Lung microvascular endothelial cell (primary cell): ENCODE results near the gene UBFD1. TPM values are rescaled to one million over a fixed set of nuclear protein-coding genes. Genes with fewer than 3 reads are reported as not detected.
"Not testable (repeated sequence)": the region's sequence is repeated elsewhere in the genome, so short reads cannot be mapped to it uniquely, and the experiment has no call there.

Experiments used
- DNase-seq, 2 donors: peaks; one replicate each; pipeline versions ENCODE4 v3.0.0 to v3.0.0-alpha.2; 2010; ENCODE audit warnings: low read depth in 2 of 2
- total RNA-seq: library from RNA; depleted of rRNA; stranded (reverse); fragments of >200 nt; gene quantifications from 2 replicates; pipeline ENCODE4 v1.2.1, GENCODE V29; 2014

The UBFD1 gene
- total RNA-seq, 1 donor from 2014 or later, result 68.5 TPM

DNA sequence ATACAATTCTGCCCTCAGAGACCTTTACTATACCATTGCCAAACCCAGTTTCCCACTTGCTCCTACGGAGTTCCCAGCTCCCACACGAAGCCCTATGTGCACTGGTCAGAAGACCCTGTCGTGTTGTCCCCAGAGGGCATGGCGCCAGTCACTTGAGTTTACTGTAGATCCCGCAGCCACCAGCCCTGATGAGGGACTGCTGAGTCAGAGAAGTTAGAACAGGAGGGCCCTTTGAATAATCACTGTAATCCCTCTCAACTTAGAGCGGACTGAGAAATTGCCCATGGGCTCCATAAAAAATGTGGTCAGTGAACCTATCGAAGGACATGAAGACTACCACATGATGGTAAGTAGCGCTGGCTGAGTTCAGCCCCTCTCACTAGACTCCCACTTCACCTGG is 9.2 kb downstream of the UBFD1 start:
- no peak for DNase-seq

DNA sequence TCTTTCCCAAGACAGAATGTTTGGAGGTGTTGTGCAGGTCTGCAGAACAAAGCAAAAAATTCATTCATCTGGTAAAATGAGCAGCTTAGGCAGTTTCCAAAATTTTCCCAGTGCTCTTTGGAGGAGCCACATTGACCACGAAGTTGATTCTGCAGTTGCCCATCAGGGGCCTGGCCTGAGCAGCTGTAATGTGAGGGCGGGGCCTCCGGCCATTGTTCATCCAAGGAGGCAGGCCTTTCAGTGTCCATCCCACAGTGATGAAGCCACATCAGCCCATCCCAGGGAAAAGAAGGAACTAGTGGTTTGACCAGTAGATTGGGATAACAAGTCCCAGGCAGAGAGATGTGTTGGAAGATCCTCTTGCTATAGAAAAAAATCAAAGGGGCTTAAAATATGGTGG is 10.1 kb downstream of the UBFD1 start:
- DNase-seq, result no peak

DNA sequence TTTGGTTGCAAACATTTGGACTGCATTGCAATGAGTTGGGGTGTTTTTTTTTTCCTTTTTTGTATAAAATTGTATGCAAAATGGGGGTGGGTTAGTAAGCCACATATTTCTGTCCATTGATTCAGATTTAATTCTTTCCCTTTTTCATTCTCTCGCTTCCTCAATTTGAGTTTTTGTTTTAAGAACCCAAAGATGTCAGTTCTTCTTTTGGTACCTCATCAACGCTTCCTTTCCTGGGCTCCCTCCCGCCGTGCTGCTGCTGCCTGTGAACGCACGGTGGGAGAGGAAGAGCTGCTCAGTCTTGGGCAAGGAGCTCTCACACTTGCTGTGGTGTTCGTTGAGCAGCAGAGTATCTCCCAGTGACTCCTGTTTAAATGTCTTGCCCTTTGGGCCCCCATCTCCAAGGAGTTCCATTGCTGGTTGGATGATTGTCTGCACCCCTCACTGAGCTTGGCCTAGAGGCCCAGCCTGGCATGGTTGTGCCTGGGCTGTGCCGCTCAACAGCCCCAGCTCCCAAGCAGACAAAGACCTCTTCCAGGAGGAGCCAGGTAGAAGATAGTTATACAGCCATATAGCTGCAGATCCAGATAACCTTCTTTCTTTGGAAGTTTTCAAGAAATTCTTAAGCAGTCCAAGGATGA is 13.6 kb downstream of the UBFD1 start:
- DNase-seq, result no peak

DNA sequence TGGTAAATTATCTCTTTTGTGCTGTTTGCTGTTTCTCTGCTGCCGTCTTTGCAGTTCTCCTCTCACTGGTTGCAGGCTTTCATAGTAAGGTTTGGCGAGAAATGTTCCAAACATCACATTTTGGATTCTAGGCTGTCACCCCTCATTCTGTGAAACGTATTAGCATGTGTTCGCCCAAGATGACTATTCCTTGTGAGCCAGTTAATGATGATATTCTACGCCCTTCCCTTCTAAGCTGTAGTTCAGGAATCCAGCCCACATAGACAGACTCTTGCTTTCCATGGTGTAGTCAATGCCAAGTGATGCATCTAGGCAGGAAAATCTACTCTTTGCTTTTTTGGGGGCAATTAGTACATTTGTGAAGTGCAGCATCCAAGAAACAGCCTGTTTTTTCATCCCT is 14.4 kb downstream of the UBFD1 start:
- DNase-seq, result no peak

DNA sequence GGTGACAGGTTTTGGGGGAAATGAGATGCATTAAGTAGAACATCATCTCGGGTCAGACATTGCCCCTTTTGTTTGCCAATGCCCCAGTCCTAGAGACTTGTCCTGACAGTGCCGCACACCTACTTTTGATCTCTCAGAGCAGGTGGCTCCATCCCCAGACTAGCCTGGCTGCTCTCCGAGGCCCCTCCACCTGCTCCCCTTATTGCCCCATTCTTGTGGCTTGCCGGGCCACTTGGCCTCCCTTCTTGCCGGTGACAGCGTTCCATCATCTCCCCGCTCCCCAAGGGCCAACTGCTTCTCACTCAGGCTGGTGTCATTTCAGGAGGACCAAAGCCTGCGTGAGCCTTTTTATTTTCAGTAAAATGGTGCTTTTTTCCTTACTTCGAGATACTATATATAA is 14.9 kb downstream of the UBFD1 start:
- no peak for DNase-seq

DNA sequence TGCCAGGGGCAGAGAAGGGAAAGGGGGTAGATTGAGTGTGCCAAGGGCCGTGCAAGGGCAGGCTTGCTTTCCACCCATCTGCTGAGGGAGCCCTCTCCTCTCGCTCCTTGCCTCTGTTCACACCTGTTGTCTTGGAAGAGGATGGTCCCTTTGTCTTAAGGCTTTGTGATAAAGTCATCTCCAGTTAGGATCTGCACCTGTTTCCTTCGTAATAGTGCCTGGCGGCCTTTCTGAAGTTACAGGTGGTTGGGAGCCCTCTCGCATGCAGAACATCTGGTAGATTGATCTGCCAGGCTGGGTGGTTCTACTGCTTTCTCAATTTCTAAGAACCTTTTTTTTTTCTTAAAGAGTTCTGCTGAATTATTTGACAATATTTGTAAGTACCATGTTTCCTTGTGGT is 16.3 kb downstream of the UBFD1 start:
- no peak for DNase-seq

DNA sequence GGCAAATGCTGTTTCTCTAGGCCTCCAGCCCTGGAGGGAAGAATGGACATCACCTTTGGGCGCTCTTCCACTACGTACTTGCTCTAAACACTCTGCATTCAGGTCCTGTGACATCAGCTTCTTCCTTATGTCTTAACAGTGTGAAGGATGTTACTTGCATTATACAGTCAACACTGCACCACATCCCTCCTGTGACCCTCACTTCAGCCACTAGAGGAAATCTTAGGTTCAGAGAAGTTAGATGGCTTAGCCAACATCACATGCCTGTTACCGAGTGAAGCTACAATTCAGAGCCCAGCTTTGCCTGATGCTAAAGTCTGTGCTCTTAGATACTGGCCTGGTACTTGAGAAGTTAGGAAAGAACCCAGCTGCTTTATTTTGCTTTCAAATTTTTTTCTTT is 18.3 kb downstream of the UBFD1 start:
- no peak for DNase-seq

DNA sequence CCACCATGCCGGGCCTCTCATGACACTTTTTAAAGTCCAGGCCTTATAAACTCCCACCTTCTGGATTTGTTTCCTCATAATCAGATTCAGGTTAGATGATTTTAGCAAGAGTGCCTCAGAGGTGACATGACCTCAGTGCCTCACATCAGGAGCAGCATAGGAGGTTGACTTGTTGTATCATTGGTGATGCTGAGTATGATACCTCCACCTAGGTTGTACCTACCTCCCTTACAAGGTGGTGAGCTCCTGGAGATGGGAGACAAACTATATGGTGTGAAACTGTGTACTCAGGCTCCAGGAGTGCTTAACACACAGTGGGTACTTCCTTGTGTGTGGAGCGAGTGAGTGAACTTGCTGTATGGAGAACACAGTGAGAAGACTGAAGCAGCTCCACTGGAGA is 20.0 kb downstream of the UBFD1 start:
- DNase-seq, result no peak

DNA sequence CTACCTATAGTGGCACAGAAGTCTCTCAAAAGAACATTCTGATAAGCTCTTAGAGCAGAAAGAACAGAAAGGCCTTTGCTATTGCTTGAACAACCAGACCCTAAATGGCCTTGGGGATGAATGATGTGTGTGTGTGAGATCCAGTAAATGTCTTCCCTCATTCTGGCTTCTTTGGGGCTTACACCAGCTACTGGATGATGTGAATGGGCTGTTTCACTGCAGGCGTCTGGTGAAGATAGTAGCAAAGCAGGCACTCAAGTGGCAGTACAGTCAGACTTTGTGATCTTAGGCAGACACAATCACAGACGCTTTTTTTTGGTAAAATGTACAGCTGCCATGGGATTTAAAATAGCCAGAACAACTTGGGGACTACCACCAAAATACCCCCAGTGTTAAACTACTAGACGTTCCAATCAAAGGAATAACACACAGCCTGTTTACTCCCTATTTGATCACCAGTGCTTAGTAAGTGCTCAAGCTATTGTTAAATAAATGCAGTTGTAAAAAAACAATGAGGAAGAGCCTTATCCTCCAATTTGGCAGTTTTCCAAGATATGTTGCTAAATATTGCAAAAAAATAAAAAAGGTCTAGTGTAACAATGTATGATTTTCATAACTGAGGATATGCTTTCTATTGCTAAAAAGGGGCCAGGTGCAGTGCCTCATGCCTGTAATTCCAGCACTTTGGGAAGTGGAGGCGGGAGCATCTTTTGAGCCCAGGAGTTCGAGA is 20.7 kb downstream of the UBFD1 start:
- DNase-seq, result peak; percentile 85 to 86

DNA sequence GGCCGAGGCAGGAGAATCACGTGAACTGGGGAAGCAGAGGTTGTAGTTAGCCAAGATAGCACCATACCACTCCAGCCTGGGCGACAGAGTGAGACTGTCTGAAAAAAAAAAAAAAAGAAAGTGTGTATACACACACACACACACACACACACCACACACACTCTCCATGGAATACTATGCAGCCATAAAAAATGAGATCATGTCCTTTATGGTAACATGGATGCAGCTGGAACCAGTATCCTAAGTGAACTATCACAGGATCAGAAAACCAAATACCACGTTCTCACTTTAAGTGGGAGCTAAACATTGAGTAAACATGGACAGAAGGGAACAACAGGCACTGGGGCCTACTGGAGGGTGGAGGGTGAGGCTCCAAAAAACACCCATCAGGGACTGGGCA is 21.8 kb downstream of the UBFD1 start:
- DNase-seq, result no peak

DNA sequence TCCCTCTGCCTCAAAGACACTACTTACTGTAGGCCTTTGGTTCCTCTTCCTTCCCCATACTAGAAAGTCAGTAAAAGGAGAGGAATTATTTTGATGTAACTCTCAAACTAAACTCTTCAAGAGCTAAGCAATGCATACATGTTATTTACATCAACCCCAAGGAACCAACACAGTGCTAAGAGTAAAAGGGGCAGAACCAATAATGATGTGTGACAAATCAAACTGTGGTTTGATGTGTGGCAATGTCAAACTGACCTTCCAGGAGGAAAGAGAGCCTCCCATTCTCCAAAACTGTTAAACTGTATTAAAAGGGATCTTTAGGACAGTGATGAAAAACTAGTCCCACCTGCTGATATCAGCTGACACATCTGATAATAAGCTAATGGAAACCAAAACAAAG is 22.9 kb downstream of the UBFD1 start:
- DNase-seq, result no peak

DNA sequence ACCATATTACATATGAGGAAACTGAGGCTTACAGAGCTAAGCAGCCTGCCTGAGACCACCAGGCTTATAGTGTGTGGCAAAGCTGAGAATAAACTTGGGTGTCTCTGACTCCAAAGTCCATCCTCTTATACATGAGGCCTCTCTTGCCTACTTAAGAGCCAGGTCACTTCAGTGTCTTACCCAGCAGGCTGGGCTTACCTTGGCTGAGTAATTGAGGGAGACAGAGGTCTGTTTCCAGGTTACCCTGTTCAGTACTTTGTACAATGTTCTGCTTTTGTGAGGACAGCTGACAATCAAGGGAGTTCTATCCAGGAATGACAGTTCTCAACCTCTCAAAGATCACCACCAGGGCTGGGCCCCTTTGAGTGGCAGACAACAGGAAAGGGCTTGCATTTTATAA is 24.2 kb downstream of the UBFD1 start:
- no peak for DNase-seq

DNA sequence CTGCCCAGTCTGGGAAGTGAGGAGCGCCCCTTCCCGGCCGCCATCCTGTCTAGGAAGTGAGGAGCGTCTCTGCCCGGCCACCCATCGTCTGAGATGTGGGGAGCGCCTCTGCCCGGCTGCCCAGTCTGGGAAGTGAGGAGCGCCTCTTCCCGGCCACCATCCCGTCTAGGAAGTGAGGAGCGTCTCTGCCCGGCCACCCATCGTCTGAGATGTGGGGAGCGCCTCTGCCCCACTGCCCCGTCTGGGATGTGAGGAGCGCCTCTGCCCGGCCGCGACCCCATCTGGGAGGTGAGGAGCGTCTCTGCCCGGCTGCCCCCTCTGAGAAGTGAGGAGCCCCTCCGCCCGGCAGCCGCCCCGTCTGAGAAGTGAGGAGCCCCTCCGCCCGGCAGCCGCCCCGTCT is 25.7 kb downstream of the UBFD1 start:
- DNase-seq, result not testable (repeated sequence)

DNA sequence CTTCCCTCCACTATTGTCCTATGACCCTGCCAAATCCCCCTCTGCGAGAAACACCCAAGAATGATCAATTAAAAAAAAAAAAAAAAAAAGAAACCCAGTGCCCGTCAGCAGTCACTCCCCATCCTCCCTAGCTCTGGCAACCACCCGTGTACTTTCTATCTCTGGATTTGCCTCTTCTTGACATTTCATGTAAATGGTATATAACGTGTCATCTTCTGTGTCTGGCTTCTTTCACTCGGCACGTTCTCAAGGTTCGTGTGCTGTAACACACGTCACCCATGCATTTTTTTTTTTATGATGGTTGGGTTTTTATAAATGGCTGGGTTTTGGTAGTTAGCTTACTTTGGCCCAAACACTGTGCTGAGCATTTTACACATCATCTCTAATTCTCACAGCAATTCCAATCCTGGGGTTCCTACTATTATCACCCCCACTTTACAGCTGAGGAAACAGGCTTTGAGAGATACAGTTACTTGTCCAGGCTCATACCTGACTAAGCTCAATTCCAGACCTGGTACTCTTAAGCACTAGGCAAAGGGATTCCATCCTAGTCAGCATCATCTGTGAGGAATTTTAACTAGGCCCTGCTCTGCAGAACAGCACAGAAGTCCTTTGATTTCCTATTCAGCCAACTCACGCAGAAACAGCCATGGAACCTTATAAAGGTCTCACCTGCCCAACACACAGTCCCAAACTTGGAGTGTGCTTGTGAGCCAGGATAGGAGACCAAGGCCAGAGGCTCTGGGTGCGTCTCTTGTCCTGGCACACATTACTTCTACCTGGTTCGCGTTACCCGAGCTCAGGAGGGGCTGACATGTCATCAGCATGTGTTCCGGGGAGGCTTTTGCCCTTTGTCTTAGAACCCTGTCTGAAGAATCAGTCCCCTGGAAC is 26.9 kb downstream of the UBFD1 start:
- DNase-seq, result no peak

DNA sequence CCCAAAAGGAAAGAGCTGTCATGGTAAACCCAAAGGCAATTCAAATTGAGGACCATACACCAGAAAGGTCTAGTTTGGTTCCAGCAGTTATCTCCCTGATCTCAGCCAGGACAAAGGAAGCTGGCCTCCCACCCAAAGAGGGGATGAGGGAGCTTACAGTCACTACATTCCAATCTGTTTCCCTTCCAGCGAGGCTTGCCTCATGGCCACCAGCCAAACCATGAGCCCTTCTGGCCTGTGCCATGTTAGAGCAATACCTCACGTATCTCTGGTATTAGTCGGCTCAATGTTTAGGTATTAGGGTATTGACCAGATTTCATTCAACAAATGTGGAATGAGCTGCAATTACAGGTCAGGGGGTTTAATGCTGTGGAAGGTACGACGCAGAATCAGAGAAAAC is 30.2 kb downstream of the UBFD1 start:
- DNase-seq, result peak; percentile 60 to 64

DNA sequence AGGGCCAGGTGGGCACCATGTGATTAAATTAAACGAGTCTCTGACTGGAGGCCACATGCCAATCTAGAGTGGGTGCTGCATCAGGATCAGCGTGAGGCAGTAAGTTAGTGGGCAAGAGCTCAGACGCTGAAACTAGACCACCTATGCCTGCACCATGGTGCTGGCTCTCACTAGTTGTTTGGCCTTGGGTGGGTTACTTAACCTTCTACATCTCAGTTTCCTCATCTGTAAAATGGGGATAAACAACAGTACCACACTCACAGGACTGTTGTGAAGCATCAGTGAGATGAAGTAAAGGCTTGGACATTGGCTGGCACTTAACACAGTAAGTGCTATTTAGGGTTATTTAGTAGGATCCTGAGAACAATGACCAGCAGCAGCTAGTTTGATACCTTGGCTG is 32.7 kb downstream of the UBFD1 start:
- no peak for DNase-seq

DNA sequence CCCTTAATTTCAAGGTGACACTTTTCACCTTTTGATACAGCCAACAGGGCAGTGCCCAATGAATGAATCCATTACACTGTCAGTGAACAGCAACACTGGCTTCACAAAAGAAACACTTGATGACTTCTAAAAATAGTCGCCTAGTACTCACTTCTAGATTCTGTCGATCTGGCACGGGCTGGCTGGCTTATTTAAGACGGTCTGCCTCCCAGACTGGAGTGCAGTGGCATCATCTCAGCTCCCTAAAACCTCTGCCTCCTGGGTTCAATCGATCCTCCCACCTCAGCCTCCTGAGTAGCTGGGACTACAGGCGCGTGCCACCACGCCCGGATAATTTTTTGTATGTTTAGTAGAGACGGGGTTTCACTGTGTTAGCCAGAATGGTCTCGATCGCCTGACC is 36.7 kb downstream of the UBFD1 start:
- DNase-seq, result no peak

DNA sequence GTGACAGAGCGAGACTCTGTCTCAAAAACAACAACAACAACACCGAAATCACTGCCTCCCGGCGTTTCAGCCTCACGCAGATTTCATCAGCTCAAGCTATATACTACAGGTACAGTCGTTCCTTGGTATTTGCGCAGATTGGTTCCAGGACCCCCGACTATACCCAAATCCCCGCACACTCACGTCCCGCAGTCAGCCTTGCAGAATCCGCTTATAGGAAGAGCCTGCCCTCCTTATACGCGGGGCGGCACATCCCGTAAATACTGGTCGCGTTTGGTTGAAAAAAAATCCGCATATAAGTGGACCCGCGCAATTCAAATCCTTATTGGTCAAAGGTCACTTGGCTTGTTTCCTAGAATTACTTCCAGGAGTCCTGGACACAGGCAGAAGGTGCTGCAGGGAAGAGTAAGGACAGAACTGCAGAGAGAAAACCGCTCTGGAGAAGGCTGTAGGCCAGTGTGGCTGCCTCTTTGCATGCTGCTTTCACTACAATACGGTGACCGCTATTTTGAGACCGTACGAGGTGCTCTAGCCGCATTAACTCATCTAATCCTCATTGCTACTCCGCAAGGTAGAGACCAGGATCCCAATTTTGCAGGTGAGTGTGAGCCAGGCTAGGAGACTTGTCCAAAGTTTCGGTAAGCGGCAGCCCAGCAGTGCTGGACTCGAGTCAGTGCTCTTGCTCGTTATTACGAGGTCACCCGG is 37.9 kb downstream of the UBFD1 start:
- DNase-seq, result peak; percentile 21 to 35

DNA sequence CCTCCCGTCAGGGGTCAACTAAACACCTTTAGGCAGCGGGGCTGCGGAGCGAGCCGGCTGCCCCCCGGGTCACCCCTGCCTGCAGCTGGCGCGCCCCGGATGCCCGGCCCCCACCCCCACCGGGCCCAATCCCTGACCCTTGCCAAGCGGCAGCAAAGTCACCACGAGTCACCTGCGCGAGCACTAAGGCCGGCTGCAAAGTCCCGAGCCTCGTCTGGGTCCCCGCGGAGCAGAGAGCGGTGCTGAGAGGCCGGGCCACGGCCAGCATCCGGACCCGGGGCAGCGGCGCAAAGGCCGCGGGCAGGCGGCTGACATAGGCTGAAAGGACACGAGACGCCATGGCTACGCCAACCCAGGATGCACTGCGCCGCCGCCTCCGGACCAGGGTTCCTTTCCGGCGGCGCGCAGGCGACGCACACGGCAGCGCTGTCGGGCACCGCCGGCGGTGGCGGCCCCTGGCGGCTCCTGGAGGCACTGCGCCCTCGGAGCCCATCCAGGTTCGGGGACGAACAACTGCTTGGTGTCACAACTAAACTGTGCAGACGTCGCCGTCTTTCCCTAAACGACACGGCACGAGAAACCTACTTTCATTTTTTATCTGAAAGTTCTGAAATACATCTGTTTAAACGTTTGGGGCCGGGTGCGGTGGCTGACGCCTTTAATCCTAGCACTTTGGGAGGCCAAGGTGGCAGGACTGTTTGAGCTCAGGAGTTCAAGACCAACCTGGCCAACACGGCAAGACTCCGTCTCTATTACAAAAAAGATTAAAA is 38.6 kb downstream of the UBFD1 start, which contains the start of gene NDUFAB1:
TSS of gene NDUFAB1 (minus strand) at position 366 of the 770 bp plus-strand sequence. CDS start at position 340, 26 bp downstream.
- peak; percentile 91 to 93 for DNase-seq

DNA sequence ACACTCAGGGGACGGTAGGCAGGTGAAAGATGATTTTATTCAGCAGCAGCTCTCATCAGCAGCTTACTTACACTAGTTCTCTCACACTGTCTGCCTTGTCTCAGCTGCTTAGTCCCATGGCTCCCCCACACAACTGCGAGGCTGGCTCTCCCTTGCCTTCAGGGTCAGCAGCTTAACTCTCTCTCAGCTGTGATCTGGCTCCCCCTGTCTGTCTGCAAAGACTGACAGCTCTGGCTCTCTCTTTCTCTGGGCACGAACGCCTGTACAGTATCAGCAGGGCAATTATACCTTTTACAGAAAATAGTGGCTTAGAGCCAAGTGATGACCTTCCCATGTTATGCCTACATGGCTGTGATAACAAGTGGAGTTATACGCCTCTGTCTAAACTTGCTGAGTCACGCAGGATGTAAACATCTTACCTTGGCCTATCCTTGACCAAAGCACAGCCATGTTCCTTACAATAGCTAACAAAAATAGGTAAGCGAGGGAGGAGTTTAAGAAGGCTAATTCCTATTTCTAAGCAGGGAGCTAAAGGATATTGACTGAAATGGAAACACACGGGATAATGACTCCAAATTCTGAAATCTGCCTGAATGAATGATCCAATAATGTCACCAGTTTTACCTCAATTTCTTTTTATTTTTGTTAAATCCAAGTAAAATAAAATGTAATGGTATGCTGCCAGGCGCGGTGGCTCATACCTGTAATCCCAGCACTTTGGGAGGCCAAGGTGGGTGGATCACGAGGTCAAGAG is 39.7 kb downstream of the UBFD1 start:
- peak; percentile 25 to 70 for DNase-seq
